HepG2 (cell line): ENCODE results near the gene NUCB1. TPM values are rescaled to one million over a fixed set of nuclear protein-coding genes. Genes with fewer than 3 reads are reported as not detected.

Source experiments
- CREB1 ChIP-seq, 2 experiments: fragments of 450-650 bp in 1 of 2; IDR thresholded peaks; 2 replicates each; pipeline ENCODE4 v1.6.1; 2016 to 2017; ENCODE audit warnings: control low read depth in 1 of 2, mild to moderate bottlenecking in 1 of 2, missing compliant biosample characterization in 1 of 2, missing genetic modification characterization in 1 of 2
- MIXL1 ChIP-seq: IDR thresholded peaks from 2 replicates; pipeline ENCODE4 v1.6.1; 2016
- MYC ChIP-seq: sonication (generic); formaldehyde crosslinking; IDR thresholded peaks from 2 replicates; pipeline ENCODE4 v1.9.0; 2021; ENCODE audit warnings: missing genetic modification reagents, borderline replicate concordance
- NR2F2 ChIP-seq: IDR thresholded peaks from 2 replicates; pipeline ENCODE4 v1.6.1; 2012; ENCODE audit warnings: low read depth, inconsistent platforms, borderline replicate concordance
- PCBP1 ChIP-seq: fragments of 200-400 bp; formaldehyde crosslinking; IDR thresholded peaks from 2 replicates; pipeline ENCODE4 v1.6.1; 2017; ENCODE audit warnings: mild to moderate bottlenecking, low read depth, low read length, borderline replicate concordance
- PHF20 ChIP-seq: sonication (generic); formaldehyde crosslinking; IDR thresholded peaks from 2 replicates; pipeline ENCODE4 v1.5.0; 2020; ENCODE audit warnings: mild to moderate bottlenecking, missing genetic modification reagents
- THAP8 ChIP-seq: sonication (generic); formaldehyde crosslinking; IDR thresholded peaks from 2 replicates; pipeline ENCODE4 v1.5.1; 2020; ENCODE audit warnings: missing genetic modification reagents, mild to moderate bottlenecking, borderline replicate concordance
- TRAFD1 ChIP-seq: sonication (generic); formaldehyde crosslinking; IDR thresholded peaks from 2 replicates; pipeline ENCODE4 v1.5.1; 2020; ENCODE audit warnings: missing genetic modification reagents, mild to moderate bottlenecking, borderline replicate concordance
- ZBTB8A ChIP-seq: sonication (generic); formaldehyde crosslinking; IDR thresholded peaks from 2 replicates; pipeline ENCODE4 v1.4.0; 2020; ENCODE audit warnings: mild to moderate bottlenecking, low read depth, missing genetic modification reagents, borderline replicate concordance
- ZNF124 ChIP-seq: sonication (generic); formaldehyde crosslinking; IDR thresholded peaks from 2 replicates; pipeline ENCODE4 v1.4.0; 2020; ENCODE audit warnings: missing genetic modification reagents
- ZNF142 ChIP-seq: sonication (generic); formaldehyde crosslinking; IDR thresholded peaks from 2 replicates; pipeline ENCODE4 v1.4.0; 2020; ENCODE audit warnings: missing genetic modification reagents
- ZNF24 ChIP-seq: fragments of 450-650 bp; IDR thresholded peaks from 2 replicates; pipeline ENCODE4 v1.6.1; 2017; ENCODE audit warnings: antibody characterized with exemption, mild to moderate bottlenecking
- ZNF326 ChIP-seq: sonication (generic); formaldehyde crosslinking; IDR thresholded peaks from 2 replicates; pipeline ENCODE4 v1.4.0; 2020; ENCODE audit warnings: missing genetic modification reagents, borderline replicate concordance
- ZNF333 ChIP-seq: sonication (generic); formaldehyde crosslinking; IDR thresholded peaks from 2 replicates; pipeline ENCODE4 v1.4.0; 2020; ENCODE audit warnings: mild to moderate bottlenecking, missing genetic modification reagents, borderline replicate concordance
- ZNF354B ChIP-seq: sonication (generic); formaldehyde crosslinking; IDR thresholded peaks from 2 replicates; pipeline ENCODE4 v1.8.0; 2022; ENCODE audit warnings: mild to moderate bottlenecking, missing genetic modification reagents
- ZNF589 ChIP-seq: sonication (generic); formaldehyde crosslinking; conservative IDR thresholded peaks from 2 replicates; pipeline ENCODE4 v1.8.0; 2022; ENCODE audit warnings: mild to moderate bottlenecking, moderate library complexity, missing genetic modification reagents
- ZNF629 ChIP-seq: sonication (generic); formaldehyde crosslinking; conservative IDR thresholded peaks from 2 replicates; pipeline ENCODE4 v1.5.0; 2020; ENCODE audit warnings: missing genetic modification reagents
- ZNF883 ChIP-seq: sonication (generic); formaldehyde crosslinking; IDR thresholded peaks from 2 replicates; pipeline ENCODE4 v1.5.1; 2020; ENCODE audit warnings: mild to moderate bottlenecking, missing genetic modification reagents; ENCODE audit errors: not compliant biosample characterization
- polyA plus RNA-seq, 8 experiments: library from polyadenylated mRNA; depleted of rRNA in 3 of 8; stranded (reverse) in 7 of 8; unstranded in 1 of 8; fragments of >200 nt; fragmentation: Illumina TruSeq in 4 of 8; extraction: Trizol in 4 of 8; gene quantifications; 2 replicates each; pipeline versions ENCODE4 v1.2.1 to v1.2.3, GENCODE V29; 2011 to 2016; ENCODE audit warnings: low read depth in 4 of 8, missing spikeins in 1 of 8, mixed read lengths in 1 of 8; ENCODE audit not compliant: insufficient read depth in 1 of 8
- total RNA-seq, 5 experiments: library from RNA; depleted of rRNA; stranded (reverse); fragments of >200 nt; fragmentation: Illumina TruSeq; extraction: Trizol; gene quantifications; 2 replicates each; pipeline ENCODE4 v1.2.3, GENCODE V29; 2016; ENCODE audit warnings: low read depth in 1 of 5
- TF ChIP-seq, protein P1 (sequence below): sonication (generic); formaldehyde crosslinking; conservative IDR thresholded peaks from 2 replicates; pipeline ENCODE4 v1.4.0; 2020; ENCODE audit warnings: missing genetic modification reagents

The NUCB1 gene
- total and polyA plus RNA-seq, 2 of the 13 experiments (the other 11 are each of a cell fraction or from before 2014, with no cell fraction given), result 82.3 to 106 TPM

DNA sequence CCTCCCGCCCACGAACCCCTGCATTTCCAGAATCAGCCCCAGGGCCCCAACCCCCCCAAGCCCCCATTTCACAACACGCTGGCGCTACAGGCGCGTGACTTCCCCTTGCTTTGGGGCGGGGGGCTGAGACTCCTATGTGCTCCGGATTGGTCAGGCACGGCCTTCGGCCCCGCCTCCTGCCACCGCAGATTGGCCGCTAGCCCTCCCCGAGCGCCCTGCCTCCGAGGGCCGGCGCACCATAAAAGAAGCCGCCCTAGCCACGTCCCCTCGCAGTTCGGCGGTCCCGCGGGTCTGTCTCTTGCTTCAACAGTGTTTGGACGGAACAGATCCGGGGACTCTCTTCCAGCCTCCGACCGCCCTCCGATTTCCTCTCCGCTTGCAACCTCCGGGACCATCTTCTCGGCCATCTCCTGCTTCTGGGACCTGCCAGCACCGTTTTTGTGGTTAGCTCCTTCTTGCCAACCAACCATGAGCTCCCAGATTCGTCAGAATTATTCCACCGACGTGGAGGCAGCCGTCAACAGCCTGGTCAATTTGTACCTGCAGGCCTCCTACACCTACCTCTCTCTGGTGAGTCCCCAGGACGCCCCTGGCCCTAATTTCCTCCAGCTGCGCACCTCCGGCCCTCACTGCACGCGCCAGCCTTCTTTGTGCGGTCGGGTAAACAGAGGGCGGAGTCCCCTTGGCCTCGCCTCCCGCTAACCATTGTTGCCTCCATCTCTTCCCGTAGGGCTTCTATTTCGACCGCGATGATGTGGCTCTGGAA is 65.1 kb downstream of the NUCB1 start, which contains the start of gene FTL (continued):
- TF ChIP-seq ZNF142 (peak; percentile 58; the same call in 1 of the 2 replicates), MIXL1 (CRISPR knock-in tag) (peak; percentile 86; the same call in 1 of the 2 replicates), ZNF589 (CRISPR knock-in tag) (peak; percentile 69; the same call in 1 of the 2 replicates), ZNF124 (peak; percentile 85), PCBP1 (no peak), THAP8 (peak; percentile 60; the same call in 1 of the 2 replicates), ZNF883 (CRISPR knock-in tag) (peak; percentile 90), TRAFD1 (CRISPR knock-in tag) (0 out of 2 replicates have a peak, but pooled peaks have one; percentile 90), MYC (peak; percentile 74; the same call in 1 of the 2 replicates), CREB1 (IDR thresholded peaks at IDR 0.05) (peak; percentile 40; the same call in 1 of the 2 replicates), CREB1 (CRISPR knock-in tag; IDR thresholded peaks at IDR 0.05) (no peak), ZNF629 (peak; percentile 40; the same call in 1 of the 2 replicates), ZBTB8A (CRISPR knock-in tag) (peak; percentile 30; the same call in 1 of the 2 replicates), NR2F2 (peak; percentile 53; the same call in 1 of the 2 replicates), ZNF326 (CRISPR knock-in tag) (no peak), ZNF354B (CRISPR knock-in tag) (0 out of 2 replicates have a peak, but pooled peaks have one; percentile 8), PHF20 (CRISPR knock-in tag) (no peak; the same call in 1 of the 2 replicates), ZNF24 (no peak), ZNF333 (CRISPR knock-in tag) (peak; percentile 43; the same call in 1 of the 2 replicates)
- TF ChIP-seq, protein P1, sequence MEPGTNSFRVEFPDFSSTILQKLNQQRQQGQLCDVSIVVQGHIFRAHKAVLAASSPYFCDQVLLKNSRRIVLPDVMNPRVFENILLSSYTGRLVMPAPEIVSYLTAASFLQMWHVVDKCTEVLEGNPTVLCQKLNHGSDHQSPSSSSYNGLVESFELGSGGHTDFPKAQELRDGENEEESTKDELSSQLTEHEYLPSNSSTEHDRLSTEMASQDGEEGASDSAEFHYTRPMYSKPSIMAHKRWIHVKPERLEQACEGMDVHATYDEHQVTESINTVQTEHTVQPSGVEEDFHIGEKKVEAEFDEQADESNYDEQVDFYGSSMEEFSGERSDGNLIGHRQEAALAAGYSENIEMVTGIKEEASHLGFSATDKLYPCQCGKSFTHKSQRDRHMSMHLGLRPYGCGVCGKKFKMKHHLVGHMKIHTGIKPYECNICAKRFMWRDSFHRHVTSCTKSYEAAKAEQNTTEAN, result no peak; the same call in 1 of the 2 replicates
